ENCODE data around the gene SNTG2.

SNTG2 gene

GRCh38 chr2:1249897-1250687, 299.4 kb downstream of the SNTG2 start:
- no peak for DNase-seq

DNA sequence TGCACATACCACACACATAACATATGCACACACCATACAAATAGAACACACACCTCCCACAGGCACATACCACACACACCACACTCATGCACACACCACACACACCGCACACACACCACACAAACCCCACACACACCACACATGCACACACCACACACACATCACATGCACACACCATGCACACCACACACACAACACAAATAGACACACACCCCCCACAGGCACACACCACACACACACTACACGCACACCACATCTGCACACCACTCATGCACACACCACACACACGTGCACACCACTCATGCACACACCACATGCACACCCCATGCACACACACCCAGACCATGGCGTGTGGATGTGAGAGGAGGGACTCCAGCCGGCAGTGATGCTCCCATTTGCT, 300.9 kb downstream of the SNTG2 start:
- no peak for DNase-seq

DNA sequence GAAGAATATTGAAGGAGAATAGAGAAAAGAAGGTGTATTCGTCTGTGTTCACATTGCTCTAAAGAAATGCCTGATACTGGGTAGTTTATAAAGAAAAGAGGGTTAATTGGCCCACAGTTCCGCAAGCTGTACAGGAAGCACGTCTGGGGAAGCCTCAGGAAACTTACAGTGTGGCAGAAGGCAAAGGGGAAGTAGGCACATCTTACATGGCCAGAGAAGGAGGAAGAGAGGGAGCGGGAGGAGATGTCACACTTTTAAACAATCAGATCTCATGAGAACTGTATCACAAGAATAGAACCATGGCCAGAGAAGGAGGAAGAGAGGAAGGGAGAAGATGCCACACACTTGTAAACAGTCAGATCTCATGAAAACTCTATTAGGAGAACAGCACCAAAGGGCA, 303.0 kb downstream of the SNTG2 start:
- no peak for DNase-seq

DNA sequence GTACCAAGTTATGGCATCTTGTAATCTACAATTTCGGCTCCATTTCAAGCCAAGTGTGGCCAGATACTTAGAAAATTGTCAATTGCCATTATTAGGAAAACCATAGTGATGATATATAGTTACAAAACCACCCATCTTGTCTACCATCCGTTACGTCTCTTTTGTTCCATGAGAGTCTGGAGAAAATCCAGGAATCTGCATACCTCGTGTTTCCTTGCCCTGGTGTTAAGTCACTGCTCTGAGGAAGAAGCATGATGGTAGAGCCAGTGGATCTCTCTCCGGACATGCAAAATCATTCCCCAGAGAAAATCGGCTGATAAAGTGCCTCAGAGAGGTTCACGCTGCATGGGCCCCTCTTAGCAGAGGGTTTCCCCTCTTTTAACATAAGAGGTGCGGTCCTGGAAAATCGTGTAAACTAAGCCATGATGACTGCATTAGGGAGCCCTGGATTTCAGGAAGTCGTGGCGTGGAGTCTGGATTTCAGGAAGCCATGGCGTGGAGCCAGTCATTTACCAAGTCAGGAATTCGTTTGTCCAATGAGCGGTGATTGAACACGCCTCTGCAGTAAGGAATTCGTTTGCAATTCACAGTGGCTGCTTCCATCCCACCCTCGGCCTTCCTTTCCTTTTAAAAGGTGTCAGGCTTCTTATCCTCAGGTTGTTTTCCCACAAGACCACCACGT, 304.2 kb downstream of the SNTG2 start:
- no peak for DNase-seq

- DNase-seq, result no peak
Measured at GRCh38 chr2:1256632-1257324, 306.1 kb downstream of the SNTG2 start.

GRCh38 chr2:1257334-1257733, 306.7 kb downstream of the SNTG2 start:
- no peak for DNase-seq

DNA sequence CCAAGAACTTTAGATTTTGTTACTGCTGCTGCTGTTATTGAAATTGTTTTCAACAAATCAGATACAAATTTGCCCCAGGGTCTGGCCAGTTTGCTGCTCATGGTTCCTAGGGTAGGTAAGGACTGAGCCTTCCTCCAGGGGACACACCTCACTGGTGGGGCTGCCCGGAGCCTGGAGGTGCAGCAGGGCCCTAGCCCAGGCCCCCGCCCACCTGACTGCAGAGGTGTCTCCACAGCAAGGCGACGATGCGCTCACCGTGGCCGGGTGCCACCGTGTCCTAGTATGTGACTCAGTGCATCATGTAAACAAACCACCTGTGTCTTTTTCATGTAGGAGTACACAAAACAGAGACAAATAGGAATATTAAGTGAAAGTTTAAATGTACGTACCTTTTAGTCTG, 309.1 kb downstream of the SNTG2 start:
- DNase-seq, result no peak

GRCh38 chr2:1262609-1263008, 312.0 kb downstream of the SNTG2 start:
- DNase-seq, result no peak

DNA sequence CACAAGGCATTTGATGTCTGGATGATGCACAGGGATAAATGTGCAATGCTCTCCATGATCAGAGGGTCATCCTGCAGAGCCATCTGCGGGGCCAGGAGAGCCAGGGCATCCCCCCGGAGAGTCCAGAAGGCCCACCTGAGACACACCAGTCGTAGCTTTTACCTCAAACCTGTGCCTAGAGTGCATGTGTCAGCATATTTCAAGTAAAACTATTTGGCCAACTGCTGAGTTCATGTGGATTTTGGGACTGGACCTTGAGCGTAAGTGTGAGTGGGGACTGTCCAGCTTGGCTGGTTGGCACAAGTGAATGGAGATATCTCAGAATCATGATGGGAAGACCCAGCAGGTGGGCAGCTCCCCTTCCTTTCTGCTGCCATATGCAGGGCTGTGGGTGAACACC, 314.8 kb downstream of the SNTG2 start:
- no peak for DNase-seq

DNA sequence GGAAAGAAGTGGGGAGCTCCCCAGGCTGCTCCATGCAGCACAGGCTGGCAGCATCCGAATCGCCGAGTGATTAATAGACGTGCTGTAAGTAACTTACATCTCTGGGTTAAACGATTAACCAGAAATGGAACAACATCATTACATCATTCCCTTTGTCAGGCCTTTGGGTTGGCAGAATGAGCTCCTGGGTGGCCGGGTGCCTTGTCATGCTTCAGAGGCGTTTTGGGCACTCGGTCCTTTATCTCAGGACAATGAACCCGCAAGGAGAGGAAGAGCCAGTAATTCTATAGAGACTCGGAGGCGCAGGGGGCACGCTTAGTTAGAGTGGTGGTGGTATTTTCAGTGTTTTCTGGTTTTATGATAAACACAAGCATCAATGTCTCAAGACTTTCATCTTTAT, 315.7 kb downstream of the SNTG2 start:
- DNase-seq, result no peak

DNA sequence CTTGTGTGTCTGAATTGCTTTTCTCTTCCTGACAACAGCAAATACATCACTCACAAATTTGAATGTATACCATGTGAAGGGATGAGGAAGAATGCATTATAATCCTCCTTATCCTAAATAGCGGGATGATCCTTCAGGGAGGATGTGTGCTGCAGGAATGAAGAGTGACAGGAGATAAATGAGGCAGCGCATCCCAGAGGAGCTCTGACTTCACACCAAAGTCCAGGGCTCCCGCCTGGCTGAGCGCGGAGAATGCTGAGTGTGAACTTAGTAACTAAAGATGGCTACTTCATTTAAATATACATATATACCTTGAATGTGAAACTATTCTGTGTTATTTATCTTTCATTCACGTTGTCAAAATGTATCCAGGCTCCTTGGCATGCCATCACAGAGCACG, 317.4 kb downstream of the SNTG2 start:
- no peak for DNase-seq

GRCh38 chr2:1269812-1270211, 319.2 kb downstream of the SNTG2 start:
- DNase-seq, result no peak

DNA sequence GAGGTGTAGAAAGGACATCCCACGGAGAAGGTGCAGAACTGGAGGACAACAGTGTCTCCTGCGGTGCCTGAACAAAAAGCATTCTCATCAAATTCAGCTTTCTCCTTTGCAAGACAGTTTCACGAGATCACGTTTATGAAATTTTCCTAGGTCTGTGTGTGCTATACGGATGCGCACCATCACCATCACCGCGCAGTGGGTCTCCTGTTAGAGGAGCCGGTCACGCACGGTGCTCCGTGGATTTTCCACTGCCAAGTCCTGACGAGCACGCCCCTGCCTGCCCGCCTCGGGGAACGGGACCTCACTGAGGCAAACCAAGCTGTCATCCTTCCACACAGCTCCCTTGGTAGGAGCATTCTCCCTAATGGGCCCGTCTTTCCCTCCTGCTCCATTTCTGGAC, 322.2 kb downstream of the SNTG2 start:
- no peak for DNase-seq

- DNase-seq, result no peak
Measured at GRCh38 chr2:1277634-1278033, 327.0 kb downstream of the SNTG2 start.

GRCh38 chr2:1278125-1278524, 327.5 kb downstream of the SNTG2 start:
- no peak for DNase-seq

DNA sequence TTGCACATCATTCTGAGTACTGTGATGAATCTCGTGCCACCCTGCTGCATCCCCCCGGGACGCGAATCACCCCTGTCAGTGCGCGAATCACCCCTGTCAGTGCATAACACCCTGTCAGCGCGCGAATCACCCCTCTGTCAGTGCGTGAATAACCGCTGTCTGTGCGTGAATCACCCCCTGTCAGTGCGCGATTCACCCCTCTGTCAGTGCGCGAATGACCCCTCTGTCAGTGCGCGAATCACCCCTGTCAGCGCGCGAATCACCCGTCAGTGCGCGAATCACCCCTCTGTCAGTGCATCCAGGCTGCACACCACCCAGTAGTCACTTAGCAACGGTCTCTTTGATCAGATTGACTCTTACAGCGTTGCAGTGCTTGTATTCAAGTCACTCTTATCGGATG, 328.2 kb downstream of the SNTG2 start:
- DNase-seq, result no peak

GRCh38 chr2:1282552-1282951, 331.9 kb downstream of the SNTG2 start:
- no peak for DNase-seq

DNA sequence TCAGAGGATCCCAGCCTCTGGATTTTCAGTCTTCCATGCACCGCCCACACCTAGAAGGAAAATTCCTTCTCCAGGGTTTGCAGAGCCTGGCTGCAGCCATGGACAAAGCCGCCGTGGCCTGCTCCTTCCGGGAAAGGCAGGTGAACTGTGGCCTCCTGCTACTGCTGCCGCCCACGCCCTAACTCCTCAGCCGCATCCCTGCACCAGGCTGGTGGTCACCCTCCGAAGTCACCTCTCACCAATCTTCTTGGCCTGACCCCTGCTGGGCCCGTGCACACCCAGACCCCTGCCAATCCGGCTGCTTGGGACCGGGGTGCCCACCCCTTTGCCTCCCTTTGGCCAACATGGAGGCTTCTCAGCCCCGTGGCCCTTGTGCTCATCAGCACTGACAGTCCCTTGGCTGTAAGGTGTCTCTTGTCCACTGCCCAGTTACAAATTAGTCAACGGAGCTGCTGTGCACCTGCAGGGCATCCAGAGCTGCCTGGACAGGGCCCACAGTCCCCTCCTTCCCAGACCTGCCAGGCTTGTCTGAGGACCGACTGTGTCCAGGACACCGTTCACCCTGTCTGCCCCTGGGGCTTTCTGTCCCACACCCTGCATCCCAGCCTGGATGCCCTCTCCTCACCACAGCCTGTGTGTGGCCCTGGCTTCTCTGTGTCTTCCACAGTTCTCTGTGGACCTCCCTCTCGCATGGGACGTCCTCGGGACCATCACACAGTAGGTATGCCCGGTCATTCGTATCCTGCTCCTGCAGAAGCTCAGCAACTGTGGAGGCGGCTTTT, 332.6 kb downstream of the SNTG2 start:
- no peak for DNase-seq

- no peak for DNase-seq
Measured at GRCh38 chr2:1283871-1284270, 333.2 kb downstream of the SNTG2 start.

- DNase-seq, result no peak
Measured at GRCh38 chr2:1286929-1287328, 336.3 kb downstream of the SNTG2 start.

DNA sequence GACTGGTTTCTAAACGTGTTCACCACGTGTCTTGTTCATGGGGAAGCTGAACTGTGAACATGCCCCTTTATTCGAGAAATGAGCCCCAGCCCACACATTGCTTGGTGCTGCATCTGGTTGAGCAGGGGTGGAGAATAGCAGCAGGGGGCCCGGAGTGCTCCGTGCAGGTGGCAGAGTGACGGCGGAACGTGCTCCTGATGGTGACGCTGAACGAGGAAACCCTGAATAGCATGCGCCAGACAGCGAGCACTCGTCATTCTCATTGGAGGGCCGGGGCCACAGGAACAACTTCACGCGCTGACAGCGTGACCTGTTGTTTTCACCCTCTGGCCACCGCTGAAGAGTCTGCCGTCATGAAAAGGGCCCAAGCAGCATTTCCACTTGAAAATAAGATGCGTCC, 336.8 kb downstream of the SNTG2 start:
- DNase-seq, result no peak

DNA sequence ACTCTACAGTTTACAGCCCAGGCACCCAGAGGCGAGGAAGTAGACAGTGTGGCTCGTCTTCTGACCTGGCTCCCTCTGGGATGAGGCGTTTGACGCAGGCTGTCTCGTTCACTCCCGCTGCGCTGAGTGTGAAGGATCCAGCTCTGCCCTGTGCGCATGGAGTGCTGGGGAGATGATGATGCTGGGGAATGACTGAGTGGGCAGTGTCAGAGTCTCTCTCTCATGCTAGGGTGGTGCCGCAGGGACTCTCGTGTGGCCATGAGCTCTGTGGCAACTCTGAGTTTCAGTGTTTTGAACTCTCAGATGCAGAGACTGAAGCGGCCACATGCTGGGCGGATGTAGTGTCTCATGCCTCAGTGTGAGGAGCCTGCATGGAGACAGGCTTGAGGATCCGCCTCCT, 344.3 kb downstream of the SNTG2 start:
- no peak for DNase-seq

DNA sequence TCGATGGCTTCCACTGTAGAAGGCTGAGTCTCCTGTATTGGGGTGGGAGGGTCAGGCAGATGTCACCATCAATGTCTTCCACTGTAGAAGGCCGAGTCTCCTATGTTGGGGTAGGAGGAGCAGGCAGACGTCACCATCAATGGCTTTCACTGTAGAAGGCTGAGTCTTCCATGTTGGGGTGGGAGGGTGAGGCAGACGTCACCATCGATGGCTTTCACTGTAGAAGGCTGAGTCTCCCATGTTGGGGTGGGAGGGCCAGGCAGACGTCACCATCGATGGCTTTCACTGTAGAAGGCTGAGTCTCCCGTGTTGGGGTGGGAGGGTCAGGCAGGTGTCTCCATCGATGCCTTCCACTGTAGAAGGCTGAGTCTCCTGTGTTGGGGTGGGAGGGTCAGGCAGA, 345.1 kb downstream of the SNTG2 start:
- no peak for DNase-seq
